Neural cell (in vitro differentiated cells): ENCODE data around the gene ELMO1. TPM values are rescaled to one million over a fixed set of nuclear protein-coding genes. Genes with fewer than 3 reads are reported as not detected.

ENCODE experiments used
- H2AFZ ChIP-seq: fragments of 200-600, 300-800 bp; sonication (generic), shearing (Covaris generic); 2 replicates; pipeline ENCODE4 v1.6.0; 2014; ENCODE audit warnings: low read depth, mild to moderate bottlenecking, antibody characterized with exemption, low read length, moderate library complexity
- H3F3A ChIP-seq: fragments of 200-600 bp; shearing (Covaris generic); 2 replicates; pipeline ENCODE4 v1.6.1; 2016; ENCODE audit warnings: mild to moderate bottlenecking, moderate library complexity, mixed read lengths, antibody characterized with exemption, low read length; ENCODE audit not compliant: insufficient read depth, poor library complexity, severe bottlenecking
- H3K27ac ChIP-seq: fragments of 200-600, 300-800 bp; sonication (generic), shearing (Covaris generic); 2 replicates; pipeline ENCODE4 v1.5.1; 2014; ENCODE audit warnings: mild to moderate bottlenecking, low read length, moderate library complexity
- H3K27me3 ChIP-seq: fragments of 300-800, 200-600 bp; sonication (generic), shearing (Covaris generic); 2 replicates; pipeline ENCODE4 v1.6.0; 2014; ENCODE audit warnings: mild to moderate bottlenecking, low read depth, low read length, moderate library complexity; ENCODE audit not compliant: insufficient read depth
- H3K36me3 ChIP-seq: fragments of 300-800, 200-600 bp; sonication (generic), shearing (Covaris generic); 2 replicates; pipeline ENCODE4 v1.5.1; 2014; ENCODE audit warnings: mild to moderate bottlenecking, antibody characterized with exemption, low read length, moderate library complexity; ENCODE audit not compliant: insufficient read depth
- H3K4me2 ChIP-seq: fragments of 300-800, 200-600 bp; sonication (generic), shearing (Covaris generic); 2 replicates; pipeline ENCODE4 v1.6.0; 2014; ENCODE audit warnings: mild to moderate bottlenecking, low read length
- H3K4me3 ChIP-seq: fragments of 300-800, 200-600 bp; sonication (generic), shearing (Covaris generic); 2 replicates; pipeline ENCODE4 v1.5.1; 2014; ENCODE audit warnings: mild to moderate bottlenecking, low read length, moderate library complexity
- H3K79me2 ChIP-seq: fragments of 200-600 bp; shearing (Covaris generic); replicated peaks from 2 replicates; pipeline ENCODE4 v1.6.0; 2014; ENCODE audit warnings: mild to moderate bottlenecking, low read length, moderate library complexity; ENCODE audit not compliant: insufficient read depth
- H3K9ac ChIP-seq: fragments of 300-800, 200-600 bp; sonication (generic), shearing (Covaris generic); 2 replicates; pipeline ENCODE4 v1.6.1; 2016; ENCODE audit warnings: mild to moderate bottlenecking, low read length, mixed read lengths
- H3K9me2 ChIP-seq: fragments of 200-600 bp; shearing (Covaris generic); 2 replicates; pipeline ENCODE4 v1.6.1; 2016; ENCODE audit warnings: mild to moderate bottlenecking, low read length, mixed read lengths; ENCODE audit not compliant: insufficient read depth
- H3K9me3 ChIP-seq: fragments of 200-600, 300-800 bp; sonication (generic), shearing (Covaris generic); 2 replicates; pipeline ENCODE4 v1.6.1; 2016; ENCODE audit warnings: mild to moderate bottlenecking, mixed run types, low read length, moderate library complexity, mixed read lengths
- H4K20me1 ChIP-seq: fragments of 200-600 bp; shearing (Covaris generic); 2 replicates; pipeline ENCODE4 v1.6.1; 2016; ENCODE audit warnings: mild to moderate bottlenecking, mixed run types; ENCODE audit not compliant: insufficient read depth
- CTCF ChIP-seq: fragments of 450-650 bp; IDR thresholded peaks from 2 replicates; pipeline ENCODE4 v1.5.1; 2014; ENCODE audit warnings: antibody characterized with exemption, mild to moderate bottlenecking, moderate library complexity; ENCODE audit not compliant: poor library complexity, severe bottlenecking
- EP300 ChIP-seq: fragments of 450-650 bp; conservative IDR thresholded peaks from 2 replicates; pipeline ENCODE4 v1.6.1; 2014; ENCODE audit warnings: antibody characterized with exemption, mild to moderate bottlenecking, moderate library complexity; ENCODE audit not compliant: poor library complexity, severe bottlenecking
- EZH2 ChIP-seq: fragments of 200-600, 300-800 bp; shearing (Covaris generic), sonication (generic); IDR thresholded peaks from 2 replicates; pipeline ENCODE4 v1.6.1; 2014; ENCODE audit warnings: antibody characterized with exemption, low read length, borderline replicate concordance, mild to moderate bottlenecking; ENCODE audit not compliant: insufficient read depth, poor library complexity, severe bottlenecking
- MXI1 ChIP-seq: fragments of 450-650 bp; conservative IDR thresholded peaks from 2 replicates; pipeline ENCODE4 v1.6.1; 2014; ENCODE audit warnings: antibody characterized with exemption, mild to moderate bottlenecking; ENCODE audit not compliant: poor library complexity, severe bottlenecking
- POLR2AphosphoS5 ChIP-seq: IDR thresholded peaks from 2 replicates; pipeline ENCODE4 v1.6.1; 2012
- RAD21 ChIP-seq: fragments of 450-650 bp; conservative IDR thresholded peaks from 2 replicates; pipeline ENCODE4 v1.6.1; 2014; ENCODE audit warnings: antibody characterized with exemption, mild to moderate bottlenecking, moderate library complexity
- SMC3 ChIP-seq: fragments of 450-650 bp; conservative IDR thresholded peaks from 2 replicates; pipeline ENCODE4 v1.6.1; 2014; ENCODE audit warnings: antibody characterized with exemption, mild to moderate bottlenecking, moderate library complexity; ENCODE audit not compliant: poor library complexity
- TAF1 ChIP-seq: IDR thresholded peaks from 2 replicates; pipeline ENCODE4 v1.6.1; 2012; ENCODE audit warnings: low read depth
- polyA plus RNA-seq: library from polyadenylated mRNA; depleted of rRNA; stranded (reverse); fragments of >200 nt; gene quantifications from 2 replicates; pipeline ENCODE4 v1.2.3, GENCODE V29; 2014
- TF ChIP-seq, protein P1 (sequence below): IDR thresholded peaks from 2 replicates; pipeline ENCODE4 v1.6.1; 2012; ENCODE audit warnings: borderline replicate concordance

The ELMO1 gene
- polyA plus RNA-seq, 1 donor from 2014 or later, result 12.2 TPM

GRCh38 chr7:36939816-36940215 lies 508.8 kb downstream of the ELMO1 start:
- H3K9me3 ChIP-seq, result peaks cover 5% of the 10 kb centered on the region
- no peaks in the 10 kb centered on the region for H3K9me2 ChIP-seq
- no peak overlapping the region for H3K9ac ChIP-seq
- H3K36me3 ChIP-seq, result no peaks in the 10 kb centered on the region
- H3K4me2 ChIP-seq, result no peak overlapping the region
- H4K20me1 ChIP-seq, result no peaks in the 10 kb centered on the region
- no peak for TF ChIP-seq MXI1
- no peak for TF ChIP-seq TAF1
- no peak for TF ChIP-seq EZH2
- no peak overlapping the region for H3K4me3 ChIP-seq
- no peak overlapping the region for H2AFZ ChIP-seq
- no peaks in the 10 kb centered on the region for H3K27me3 ChIP-seq
- H3F3A ChIP-seq, result no peaks in the 10 kb centered on the region
- H3K79me2 ChIP-seq, result no peaks in the 10 kb centered on the region
- H3K27ac ChIP-seq, result no peak overlapping the region

DNA sequence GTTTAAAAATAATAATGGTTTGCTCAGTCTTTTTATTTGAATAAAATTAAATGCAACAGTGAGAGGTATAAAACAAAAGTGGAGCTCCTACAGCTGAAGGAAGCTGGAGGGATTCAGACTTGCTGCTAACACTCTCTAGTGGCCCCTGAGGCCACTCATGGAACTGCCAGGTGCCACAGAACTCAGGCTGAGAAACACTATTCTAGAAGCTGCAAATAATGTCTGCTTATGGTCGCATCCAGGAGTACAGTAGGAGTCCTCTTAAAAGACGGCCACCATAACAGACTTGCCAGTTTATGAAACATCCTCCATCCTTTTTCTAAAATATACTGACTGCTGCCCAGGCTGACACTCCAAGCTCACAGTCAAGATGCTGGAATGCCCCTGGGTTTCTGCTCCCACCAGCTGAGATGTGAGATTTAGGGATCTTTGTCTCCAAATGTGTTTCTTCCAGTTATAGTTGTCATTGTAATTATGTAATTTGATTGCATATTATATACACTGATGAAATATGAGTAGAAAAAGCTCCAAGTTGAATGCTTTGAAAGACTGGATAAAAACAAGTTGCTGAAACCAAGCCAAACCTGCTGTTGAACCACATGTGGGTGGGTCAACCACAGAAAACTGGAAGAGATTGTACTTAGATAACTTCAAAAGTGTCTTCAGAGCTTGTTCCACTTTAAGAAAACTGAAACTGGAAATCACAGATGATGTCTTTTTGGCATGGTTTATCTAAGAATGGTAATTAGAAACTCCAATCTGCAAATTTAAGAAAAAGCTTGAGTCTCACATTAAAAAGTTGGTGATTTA lies 510.7 kb downstream of the ELMO1 start:
- Histone ChIP-seq H3K9me3 (peaks cover 5% of the 10 kb centered on the region), H3K79me2 (no peaks in the 10 kb centered on the region), H3K4me3 (no peak overlapping the region), H3K27me3 (no peaks in the 10 kb centered on the region), H3K27ac (no peak overlapping the region), H3K9ac (no peak overlapping the region), H2AFZ (no peak overlapping the region), H3F3A (no peaks in the 10 kb centered on the region), H3K9me2 (no peaks in the 10 kb centered on the region), H3K36me3 (no peaks in the 10 kb centered on the region), H4K20me1 (no peaks in the 10 kb centered on the region), H3K4me2 (no peak overlapping the region)
- no peak for TF ChIP-seq POLR2AphosphoS5
- no peak for TF ChIP-seq EZH2
- TF ChIP-seq SMC3, result no peak
- no peak for TF ChIP-seq CTCF
- no peak for TF ChIP-seq RAD21
- TF ChIP-seq, protein P1, sequence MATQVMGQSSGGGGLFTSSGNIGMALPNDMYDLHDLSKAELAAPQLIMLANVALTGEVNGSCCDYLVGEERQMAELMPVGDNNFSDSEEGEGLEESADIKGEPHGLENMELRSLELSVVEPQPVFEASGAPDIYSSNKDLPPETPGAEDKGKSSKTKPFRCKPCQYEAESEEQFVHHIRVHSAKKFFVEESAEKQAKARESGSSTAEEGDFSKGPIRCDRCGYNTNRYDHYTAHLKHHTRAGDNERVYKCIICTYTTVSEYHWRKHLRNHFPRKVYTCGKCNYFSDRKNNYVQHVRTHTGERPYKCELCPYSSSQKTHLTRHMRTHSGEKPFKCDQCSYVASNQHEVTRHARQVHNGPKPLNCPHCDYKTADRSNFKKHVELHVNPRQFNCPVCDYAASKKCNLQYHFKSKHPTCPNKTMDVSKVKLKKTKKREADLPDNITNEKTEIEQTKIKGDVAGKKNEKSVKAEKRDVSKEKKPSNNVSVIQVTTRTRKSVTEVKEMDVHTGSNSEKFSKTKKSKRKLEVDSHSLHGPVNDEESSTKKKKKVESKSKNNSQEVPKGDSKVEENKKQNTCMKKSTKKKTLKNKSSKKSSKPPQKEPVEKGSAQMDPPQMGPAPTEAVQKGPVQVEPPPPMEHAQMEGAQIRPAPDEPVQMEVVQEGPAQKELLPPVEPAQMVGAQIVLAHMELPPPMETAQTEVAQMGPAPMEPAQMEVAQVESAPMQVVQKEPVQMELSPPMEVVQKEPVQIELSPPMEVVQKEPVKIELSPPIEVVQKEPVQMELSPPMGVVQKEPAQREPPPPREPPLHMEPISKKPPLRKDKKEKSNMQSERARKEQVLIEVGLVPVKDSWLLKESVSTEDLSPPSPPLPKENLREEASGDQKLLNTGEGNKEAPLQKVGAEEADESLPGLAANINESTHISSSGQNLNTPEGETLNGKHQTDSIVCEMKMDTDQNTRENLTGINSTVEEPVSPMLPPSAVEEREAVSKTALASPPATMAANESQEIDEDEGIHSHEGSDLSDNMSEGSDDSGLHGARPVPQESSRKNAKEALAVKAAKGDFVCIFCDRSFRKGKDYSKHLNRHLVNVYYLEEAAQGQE, result no peak
- no peak for TF ChIP-seq MXI1
- no peak for TF ChIP-seq TAF1
- TF ChIP-seq EP300, result no peak
